Neural cell (in vitro differentiated cells): ENCODE measurements around the gene FAM53B. TPM values are rescaled to one million over a fixed set of nuclear protein-coding genes. Genes with fewer than 3 reads are reported as not detected.
"Not testable (repeated sequence)": the region's sequence is repeated elsewhere in the genome, so short reads cannot be mapped to it uniquely, and the experiment has no call there.

Experiments
- H2AFZ ChIP-seq: fragments of 200-600, 300-800 bp; sonication (generic), shearing (Covaris generic); 2 replicates; pipeline ENCODE4 v1.6.0; 2014; ENCODE audit warnings: low read depth, mild to moderate bottlenecking, antibody characterized with exemption, low read length, moderate library complexity
- H3F3A ChIP-seq: fragments of 200-600 bp; shearing (Covaris generic); 2 replicates; pipeline ENCODE4 v1.6.1; 2016; ENCODE audit warnings: mild to moderate bottlenecking, moderate library complexity, mixed read lengths, antibody characterized with exemption, low read length; ENCODE audit not compliant: insufficient read depth, poor library complexity, severe bottlenecking
- H3K27ac ChIP-seq: fragments of 200-600, 300-800 bp; sonication (generic), shearing (Covaris generic); 2 replicates; pipeline ENCODE4 v1.5.1; 2014; ENCODE audit warnings: mild to moderate bottlenecking, low read length, moderate library complexity
- H3K27me3 ChIP-seq: fragments of 300-800, 200-600 bp; sonication (generic), shearing (Covaris generic); 2 replicates; pipeline ENCODE4 v1.6.0; 2014; ENCODE audit warnings: mild to moderate bottlenecking, low read depth, low read length, moderate library complexity; ENCODE audit not compliant: insufficient read depth
- H3K36me3 ChIP-seq: fragments of 300-800, 200-600 bp; sonication (generic), shearing (Covaris generic); 2 replicates; pipeline ENCODE4 v1.5.1; 2014; ENCODE audit warnings: mild to moderate bottlenecking, antibody characterized with exemption, low read length, moderate library complexity; ENCODE audit not compliant: insufficient read depth
- H3K4me2 ChIP-seq: fragments of 300-800, 200-600 bp; sonication (generic), shearing (Covaris generic); 2 replicates; pipeline ENCODE4 v1.6.0; 2014; ENCODE audit warnings: mild to moderate bottlenecking, low read length
- H3K4me3 ChIP-seq: fragments of 300-800, 200-600 bp; sonication (generic), shearing (Covaris generic); 2 replicates; pipeline ENCODE4 v1.5.1; 2014; ENCODE audit warnings: mild to moderate bottlenecking, low read length, moderate library complexity
- H3K79me2 ChIP-seq: fragments of 200-600 bp; shearing (Covaris generic); replicated peaks from 2 replicates; pipeline ENCODE4 v1.6.0; 2014; ENCODE audit warnings: mild to moderate bottlenecking, low read length, moderate library complexity; ENCODE audit not compliant: insufficient read depth
- H3K9ac ChIP-seq: fragments of 300-800, 200-600 bp; sonication (generic), shearing (Covaris generic); 2 replicates; pipeline ENCODE4 v1.6.1; 2016; ENCODE audit warnings: mild to moderate bottlenecking, low read length, mixed read lengths
- H3K9me2 ChIP-seq: fragments of 200-600 bp; shearing (Covaris generic); 2 replicates; pipeline ENCODE4 v1.6.1; 2016; ENCODE audit warnings: mild to moderate bottlenecking, low read length, mixed read lengths; ENCODE audit not compliant: insufficient read depth
- H3K9me3 ChIP-seq: fragments of 200-600, 300-800 bp; sonication (generic), shearing (Covaris generic); 2 replicates; pipeline ENCODE4 v1.6.1; 2016; ENCODE audit warnings: mild to moderate bottlenecking, mixed run types, low read length, moderate library complexity, mixed read lengths
- H4K20me1 ChIP-seq: fragments of 200-600 bp; shearing (Covaris generic); 2 replicates; pipeline ENCODE4 v1.6.1; 2016; ENCODE audit warnings: mild to moderate bottlenecking, mixed run types; ENCODE audit not compliant: insufficient read depth
- EZH2 ChIP-seq: fragments of 200-600, 300-800 bp; shearing (Covaris generic), sonication (generic); IDR thresholded peaks from 2 replicates; pipeline ENCODE4 v1.6.1; 2014; ENCODE audit warnings: antibody characterized with exemption, low read length, borderline replicate concordance, mild to moderate bottlenecking; ENCODE audit not compliant: insufficient read depth, poor library complexity, severe bottlenecking
- MXI1 ChIP-seq: fragments of 450-650 bp; conservative IDR thresholded peaks from 2 replicates; pipeline ENCODE4 v1.6.1; 2014; ENCODE audit warnings: antibody characterized with exemption, mild to moderate bottlenecking; ENCODE audit not compliant: poor library complexity, severe bottlenecking
- POLR2AphosphoS5 ChIP-seq: IDR thresholded peaks from 2 replicates; pipeline ENCODE4 v1.6.1; 2012
- RAD21 ChIP-seq: fragments of 450-650 bp; conservative IDR thresholded peaks from 2 replicates; pipeline ENCODE4 v1.6.1; 2014; ENCODE audit warnings: antibody characterized with exemption, mild to moderate bottlenecking, moderate library complexity
- polyA plus RNA-seq: library from polyadenylated mRNA; depleted of rRNA; stranded (reverse); fragments of >200 nt; gene quantifications from 2 replicates; pipeline ENCODE4 v1.2.3, GENCODE V29; 2014
- TF ChIP-seq, protein P1 (sequence below): IDR thresholded peaks from 2 replicates; pipeline ENCODE4 v1.6.1; 2012; ENCODE audit warnings: borderline replicate concordance

FAM53B gene
- polyA plus RNA-seq, 1 donor from 2014 or later: 21.8 TPM

DNA sequence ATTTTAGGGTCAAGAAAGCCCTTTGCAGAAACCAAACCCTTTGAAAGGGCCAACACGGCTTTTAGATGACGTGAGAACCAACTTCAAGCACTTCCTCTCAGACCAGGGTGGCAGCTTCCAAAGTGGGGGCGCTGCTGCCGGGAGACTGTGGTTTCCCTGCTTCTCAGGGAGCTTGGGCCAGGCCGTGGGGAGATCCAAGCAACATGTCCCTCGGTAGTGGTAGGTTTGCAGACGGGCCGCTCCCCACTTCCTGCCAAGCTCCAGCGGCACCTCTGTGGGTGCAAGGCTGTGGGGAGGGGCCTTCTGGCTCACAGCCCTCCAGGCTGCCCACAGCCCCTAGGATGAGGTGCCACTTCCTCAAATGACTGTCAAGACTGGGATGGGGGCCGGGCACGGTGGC lies 132.4 kb downstream of the FAM53B start (continued):
- no peak for TF ChIP-seq MXI1
- no peak for TF ChIP-seq EZH2

DNA sequence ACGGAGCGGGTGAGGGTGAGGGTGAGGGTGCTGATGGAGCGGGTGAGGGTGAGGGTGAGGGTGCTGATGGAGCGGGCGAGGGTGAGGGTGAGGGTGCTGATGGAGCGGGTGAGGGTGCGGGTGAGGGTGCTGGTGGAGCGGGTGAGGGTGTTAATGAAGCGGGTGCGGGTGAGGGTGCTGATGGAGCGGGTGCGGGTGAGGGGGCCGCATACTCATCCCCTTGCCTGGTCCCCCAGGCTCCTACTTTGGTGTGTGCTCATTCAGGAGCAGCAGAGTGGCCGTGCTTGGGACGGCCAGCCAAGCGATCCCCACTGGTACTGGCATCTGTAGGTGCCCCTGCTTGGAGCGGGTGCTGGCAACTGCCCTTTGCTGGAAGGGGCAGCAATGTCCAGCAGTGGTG lies 133.3 kb downstream of the FAM53B start:
- not testable (repeated sequence) for H3K79me2 ChIP-seq, H2AFZ ChIP-seq, H3K9me2 ChIP-seq, H3K4me2 ChIP-seq, H3K9ac ChIP-seq, H3K4me3 ChIP-seq, H3K27ac ChIP-seq, H3K36me3 ChIP-seq, H3K9me3 ChIP-seq, H4K20me1 ChIP-seq, H3F3A ChIP-seq, H3K27me3 ChIP-seq

DNA sequence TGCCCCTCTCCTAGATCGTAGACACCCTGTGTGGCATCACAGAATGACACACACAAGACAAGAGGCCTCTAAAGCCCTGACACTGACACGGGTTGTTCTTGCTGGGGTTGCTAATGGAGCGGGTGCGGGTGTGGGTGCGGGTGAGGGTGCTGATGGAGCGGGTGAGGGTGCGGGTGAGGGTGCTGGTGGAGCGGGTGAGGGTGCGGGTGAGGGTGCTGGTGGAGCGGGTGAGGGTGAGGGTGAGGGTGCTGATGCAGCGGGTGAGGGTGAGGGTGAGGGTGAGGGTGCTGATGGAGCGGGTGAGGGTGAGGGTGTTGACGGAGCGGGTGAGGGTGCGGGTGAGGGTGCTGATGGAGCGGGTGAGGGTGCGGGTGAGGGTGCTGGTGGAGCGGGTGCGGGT lies 134.0 kb downstream of the FAM53B start:
- H3K4me3 ChIP-seq, H3K9ac ChIP-seq, H3K9me3 ChIP-seq, H3K27ac ChIP-seq, H3K9me2 ChIP-seq, H2AFZ ChIP-seq, H3K27me3 ChIP-seq, H3F3A ChIP-seq, H3K36me3 ChIP-seq, H3K79me2 ChIP-seq, H3K4me2 ChIP-seq, H4K20me1 ChIP-seq: not testable (repeated sequence)

DNA sequence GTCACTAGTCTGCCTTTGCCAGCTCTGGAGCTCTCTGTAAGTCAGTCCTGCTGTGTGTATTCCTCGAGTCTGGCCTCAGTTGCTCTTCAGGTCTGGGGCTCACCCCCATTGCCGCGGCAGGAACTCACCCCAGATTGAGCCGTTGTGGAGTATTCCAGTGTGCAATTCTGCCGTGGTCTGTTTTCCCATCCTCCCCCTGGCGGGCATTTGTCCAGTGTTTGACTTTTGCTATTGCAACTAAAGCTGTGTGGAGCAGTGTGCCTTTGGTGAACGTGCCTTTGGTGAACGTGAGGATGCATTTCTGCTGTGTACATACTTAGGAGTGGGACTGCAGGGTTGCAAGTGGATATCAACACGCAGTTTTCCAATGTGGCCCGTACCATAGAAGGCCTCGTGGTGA lies 134.5 kb downstream of the FAM53B start:
- TF ChIP-seq, protein P1, sequence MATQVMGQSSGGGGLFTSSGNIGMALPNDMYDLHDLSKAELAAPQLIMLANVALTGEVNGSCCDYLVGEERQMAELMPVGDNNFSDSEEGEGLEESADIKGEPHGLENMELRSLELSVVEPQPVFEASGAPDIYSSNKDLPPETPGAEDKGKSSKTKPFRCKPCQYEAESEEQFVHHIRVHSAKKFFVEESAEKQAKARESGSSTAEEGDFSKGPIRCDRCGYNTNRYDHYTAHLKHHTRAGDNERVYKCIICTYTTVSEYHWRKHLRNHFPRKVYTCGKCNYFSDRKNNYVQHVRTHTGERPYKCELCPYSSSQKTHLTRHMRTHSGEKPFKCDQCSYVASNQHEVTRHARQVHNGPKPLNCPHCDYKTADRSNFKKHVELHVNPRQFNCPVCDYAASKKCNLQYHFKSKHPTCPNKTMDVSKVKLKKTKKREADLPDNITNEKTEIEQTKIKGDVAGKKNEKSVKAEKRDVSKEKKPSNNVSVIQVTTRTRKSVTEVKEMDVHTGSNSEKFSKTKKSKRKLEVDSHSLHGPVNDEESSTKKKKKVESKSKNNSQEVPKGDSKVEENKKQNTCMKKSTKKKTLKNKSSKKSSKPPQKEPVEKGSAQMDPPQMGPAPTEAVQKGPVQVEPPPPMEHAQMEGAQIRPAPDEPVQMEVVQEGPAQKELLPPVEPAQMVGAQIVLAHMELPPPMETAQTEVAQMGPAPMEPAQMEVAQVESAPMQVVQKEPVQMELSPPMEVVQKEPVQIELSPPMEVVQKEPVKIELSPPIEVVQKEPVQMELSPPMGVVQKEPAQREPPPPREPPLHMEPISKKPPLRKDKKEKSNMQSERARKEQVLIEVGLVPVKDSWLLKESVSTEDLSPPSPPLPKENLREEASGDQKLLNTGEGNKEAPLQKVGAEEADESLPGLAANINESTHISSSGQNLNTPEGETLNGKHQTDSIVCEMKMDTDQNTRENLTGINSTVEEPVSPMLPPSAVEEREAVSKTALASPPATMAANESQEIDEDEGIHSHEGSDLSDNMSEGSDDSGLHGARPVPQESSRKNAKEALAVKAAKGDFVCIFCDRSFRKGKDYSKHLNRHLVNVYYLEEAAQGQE: no peak
- no peak for TF ChIP-seq POLR2AphosphoS5
- TF ChIP-seq RAD21: no peak
- Histone ChIP-seq H2AFZ (no peak overlapping the region), H3K4me2 (no peak overlapping the region), H3K27ac (no peak overlapping the region), H3F3A (no peaks in the 10 kb centered on the region), H3K27me3 (no peaks in the 10 kb centered on the region), H3K79me2 (no peaks in the 10 kb centered on the region), H3K9me2 (no peaks in the 10 kb centered on the region), H3K4me3 (no peak overlapping the region), H4K20me1 (no peaks in the 10 kb centered on the region), H3K9ac (no peak overlapping the region), H3K9me3 (no peaks in the 10 kb centered on the region), H3K36me3 (no peaks in the 10 kb centered on the region)
